Upper lobe of left lung (tissue), 6 donors: ENCODE measurements around the gene PPP1CA. TPM values are rescaled to one million over a fixed set of nuclear protein-coding genes. Genes with fewer than 3 reads are reported as not detected.

Source experiments
- ATAC-seq, 2 donors: fragments of 200-7000 bp; cut with Tn5 transposase; one replicate each; pipeline ENCODE4 v1.9.1; 2022; ENCODE audit warnings: mild to moderate bottlenecking in 2 of 2, moderate library complexity in 2 of 2; ENCODE audit not compliant: low FRiP score in 2 of 2
- DNase-seq, 2 donors: peaks; one replicate each; pipeline ENCODE4 v3.0.0-alpha.2; 2019 to 2020
- H3K27ac ChIP-seq, 4 donors: fragments of 200-600 bp; sonication (generic); one replicate each; pipeline ENCODE4 v1.5.1; 2016 to 2019
- H3K27me3 ChIP-seq, 4 donors: fragments of 200-600 bp; sonication (generic); one replicate each; pipeline ENCODE4 v1.5.1; 2017 to 2019
- H3K36me3 ChIP-seq, 4 donors: fragments of 200-600 bp; sonication (generic); one replicate each; pipeline ENCODE4 v1.5.1; 2016 to 2019
- H3K4me1 ChIP-seq, 4 donors: fragments of 200-600 bp; sonication (generic); one replicate each; pipeline ENCODE4 v1.5.1; 2018 to 2019
- H3K4me3 ChIP-seq, 4 donors: fragments of 200-600 bp; sonication (generic); one replicate each; pipeline ENCODE4 v1.5.1; 2017 to 2019; ENCODE audit warnings: mild to moderate bottlenecking in 2 of 4, moderate library complexity in 1 of 4
- H3K9me3 ChIP-seq, 4 donors: fragments of 200-600 bp; sonication (generic); one replicate each; pipeline ENCODE4 v1.5.1; 2018 to 2019
- CTCF ChIP-seq, 6 experiments: fragments of 450-650 bp in 4 of 6; fragments of 200-600 bp in 2 of 6; sonication (generic) in 2 of 6; IDR thresholded peaks; one replicate each; pipeline ENCODE4 v1.5.1; 2016 to 2019; ENCODE audit warnings: antibody characterized with exemption in 6 of 6
- EP300 ChIP-seq, 4 donors: sonication (generic); formaldehyde crosslinking; IDR thresholded peaks; one replicate each; pipeline ENCODE4 v1.5.1; 2017; ENCODE audit warnings: antibody characterized with exemption in 4 of 4, control low read depth in 2 of 4
- POLR2A ChIP-seq, 4 donors: fragments of 450-650 bp; IDR thresholded peaks; one replicate each; pipeline ENCODE4 v1.5.1; 2016 to 2017; ENCODE audit warnings: antibody characterized with exemption in 4 of 4, mild to moderate bottlenecking in 2 of 4
- POLR2AphosphoS5 ChIP-seq, 2 donors: sonication (generic); formaldehyde crosslinking; IDR thresholded peaks; one replicate each; pipeline ENCODE4 v1.5.1; 2017; ENCODE audit warnings: antibody characterized with exemption in 2 of 2
- WGBS, 2 donors: methylation state at CpG; one replicate each; pipeline ENCODE4 v1.1.5; 2017 to 2018; 5-methylcytosine and 5-hydroxymethylcytosine counted together
- total RNA-seq, 6 donors: library from RNA; depleted of rRNA in 4 of 6; stranded (reverse); fragments of >200 nt in 4 of 6; gene quantifications; one replicate each; pipeline versions ENCODE4 v1.1.0 to v1.2.1, GENCODE V29; 2016 to 2021
- donor health status: DM: no; HTN: no; CAD: no; lungs with moderate emphysema.
- donor health status: DM: no; HTN: yes; CAD: no; lungs with severe emphysema.

PPP1CA gene
- total RNA-seq, 6 donors from 2014 or later, result 83.8 to 191 (median 135) TPM

- Histone ChIP-seq H3K4me3 (no peak overlapping the region), H3K9me3 (no peaks in the 10 kb centered on the region), H3K27me3 (peaks cover 0 to 3% (median 0%) of the 10 kb centered on the region in 4 donors), H3K27ac (no peak overlapping the region), H3K4me1 (peaks cover 22 to 42% (median 39%) of the 10 kb centered on the region in 4 donors), H3K36me3 (no peaks in the 10 kb centered on the region)
- WGBS, 2 donors, result 83% methylated on average over 3 to 7 of the region's 7 CpGs
- ATAC-seq, result no peak
- DNase-seq, result no peak
- no peak for TF ChIP-seq POLR2AphosphoS5 (IDR thresholded peaks at IDR 0.05)
- no peak for TF ChIP-seq EP300 (IDR thresholded peaks at IDR 0.05)
- no peak for TF ChIP-seq CTCF (IDR thresholded peaks at IDR 0.05)
- no peak for TF ChIP-seq POLR2A (IDR thresholded peaks at IDR 0.05)
These were observed 10.1 kb upstream of the PPP1CA start for GRCh38 chr11:67411785-67412152.

- Histone ChIP-seq H3K27me3 (peaks cover 0 to 3% (median 0%) of the 10 kb centered on the region in 4 donors), H3K4me3 (no peak overlapping the region), H3K36me3 (no peaks in the 10 kb centered on the region), H3K27ac (no peak overlapping the region), H3K9me3 (no peaks in the 10 kb centered on the region), H3K4me1 (peaks cover 16 to 36% (median 33%) of the 10 kb centered on the region in 4 donors)
- no peak for TF ChIP-seq CTCF (IDR thresholded peaks at IDR 0.05)
- TF ChIP-seq POLR2AphosphoS5 (IDR thresholded peaks at IDR 0.05), result no peak
- TF ChIP-seq POLR2A (IDR thresholded peaks at IDR 0.05), result no peak
- no peak for TF ChIP-seq EP300 (IDR thresholded peaks at IDR 0.05)
- DNase-seq, result no peak
- WGBS, 2 donors, result 83 to 85% methylated on average over 13 to 16 of the region's 17 CpGs
- ATAC-seq, result no peak
These were observed 9.5 kb upstream of the PPP1CA start for GRCh38 chr11:67410984-67411784.

- DNase-seq, result no peak
- Histone ChIP-seq H3K36me3 (no peaks in the 10 kb centered on the region), H3K4me3 (no peak overlapping the region), H3K9me3 (no peaks in the 10 kb centered on the region), H3K27ac (peak overlapping the region in 1 of 4 donors; percentile 60), H3K27me3 (peaks cover 0 to 3% (median 0%) of the 10 kb centered on the region in 4 donors), H3K4me1 (peaks cover 9 to 29% (median 26%) of the 10 kb centered on the region in 4 donors)
- TF ChIP-seq POLR2AphosphoS5 (IDR thresholded peaks at IDR 0.05) (no peak), CTCF (IDR thresholded peaks at IDR 0.05) (no peak), POLR2A (IDR thresholded peaks at IDR 0.05) (no peak), EP300 (IDR thresholded peaks at IDR 0.05) (no peak)
- ATAC-seq, result no peak
- WGBS, 2 donors, result 74% methylated on average over 13 of the region's 15 CpGs; no CpG with 5 or more reads in 1 of the 2 donors
These were observed 8.7 kb upstream of the PPP1CA start for GRCh38 chr11:67410369-67410831.

- H3K4me1 ChIP-seq, result peaks cover 4 to 26% (median 21%) of the 10 kb centered on the region in 4 donors
- no peaks in the 10 kb centered on the region for H3K9me3 ChIP-seq
- H3K4me3 ChIP-seq, result peak overlapping the region in 2 of 4 donors; percentile 24 to 26
- H3K36me3 ChIP-seq, result no peaks in the 10 kb centered on the region
- TF ChIP-seq POLR2A (IDR thresholded peaks at IDR 0.05), result peak in 1 of 4 donors; percentile 13
- no peak for TF ChIP-seq CTCF (IDR thresholded peaks at IDR 0.05)
- no peak for TF ChIP-seq EP300 (IDR thresholded peaks at IDR 0.05)
- no peak for TF ChIP-seq POLR2AphosphoS5 (IDR thresholded peaks at IDR 0.05)
- H3K27me3 ChIP-seq, result no peaks in the 10 kb centered on the region
- 41% methylated on average over 12 of the region's 13 CpGs; no CpG with 5 or more reads in 1 of the 2 donors for WGBS, 2 donors
- ATAC-seq (peak in 1 of 2 donors; percentile 32), DNase-seq (peak in 1 of 2 donors; percentile 70)
- peak overlapping the region in 2 of 4 donors; percentile 57 to 60 for H3K27ac ChIP-seq
These were observed 8.2 kb upstream of the PPP1CA start for GRCh38 chr11:67409781-67410368.
